NCI-H524 treated with DMSO at 0.1 percent for 48 hours (cell line): ENCODE results near the gene CENPA.
A peak's percentile ranks its signal among the peaks of the same experiment; 100 is the strongest.
"Not testable (repeated sequence)": the region's sequence is repeated elsewhere in the genome, so short reads cannot be mapped to it uniquely, and the experiment has no call there.

ENCODE experiments used
- DNase-seq: peaks from one replicate; lab custom pipeline; 2025; lab: John Stamatoyannopoulos, UW

Gene CENPA

GRCh38 chr2:26760991-26761390 lies 24.9 kb upstream of the CENPA start:
- DNase-seq = not testable (repeated sequence)

DNA sequence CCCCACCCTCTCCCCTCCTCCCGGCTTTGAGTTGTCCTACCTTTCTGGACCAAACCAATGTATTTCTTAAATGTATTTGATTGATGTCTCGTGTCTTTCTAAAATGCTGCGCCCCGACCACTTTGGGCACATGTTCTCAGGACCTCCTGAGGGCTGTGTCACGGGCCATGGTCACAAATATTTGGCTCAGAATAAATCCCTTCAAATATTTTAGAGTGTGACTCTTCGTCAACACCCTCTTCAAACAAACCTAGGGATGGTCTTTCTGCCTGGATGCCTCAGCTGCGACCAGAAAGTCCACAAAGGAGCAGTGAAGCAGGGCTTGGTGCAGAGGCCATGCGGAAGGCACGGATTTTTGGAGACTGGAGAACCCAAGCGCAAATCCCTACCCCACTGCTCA lies 22.8 kb upstream of the CENPA start:
- DNase-seq = no peak

DNA sequence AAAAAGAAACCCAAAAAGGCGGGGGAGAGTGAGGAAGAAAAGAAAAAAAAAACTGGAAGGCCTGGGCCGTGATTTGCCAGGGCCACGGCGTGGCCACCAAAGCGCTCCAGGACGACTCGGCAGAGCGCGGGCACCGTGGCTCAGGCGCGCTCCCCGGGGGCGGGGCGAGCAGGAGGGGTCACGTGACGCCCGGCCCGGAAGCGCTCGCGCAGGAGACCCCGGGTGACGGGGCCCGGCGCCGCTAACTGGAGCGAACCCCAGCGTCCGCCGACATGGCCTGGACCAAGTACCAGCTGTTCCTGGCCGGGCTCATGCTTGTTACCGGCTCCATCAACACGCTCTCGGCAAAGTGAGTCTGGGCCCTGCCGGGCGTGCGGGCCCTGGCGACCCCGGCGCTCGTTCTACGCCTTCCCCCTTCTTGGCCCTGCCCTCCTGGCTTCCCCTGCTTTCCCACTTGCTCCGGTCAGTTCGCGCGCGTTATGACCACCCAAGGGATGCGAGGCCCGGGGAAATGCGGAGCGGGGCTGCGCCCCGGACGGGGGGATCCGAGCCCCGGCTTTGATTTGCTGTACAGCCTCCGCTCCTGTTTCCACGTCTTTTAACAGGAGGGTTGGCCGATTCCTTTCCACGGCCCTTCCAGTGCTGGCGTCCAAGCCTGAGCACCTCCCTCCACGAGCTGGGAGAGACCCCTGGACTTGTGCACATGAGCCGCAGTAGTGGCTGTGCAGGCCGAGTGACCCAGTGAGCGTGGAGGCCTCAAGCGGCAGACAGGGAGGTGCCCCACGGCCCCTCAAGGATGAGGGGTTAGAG lies 21.6 kb upstream of the CENPA start, which contains the start of gene SLC35F6:
Gene SLC35F6 (plus strand): TSS at position 207 of the 810 bp plus-strand sequence. CDS start 66 bp downstream, at position 273.
- no peak for DNase-seq

DNA sequence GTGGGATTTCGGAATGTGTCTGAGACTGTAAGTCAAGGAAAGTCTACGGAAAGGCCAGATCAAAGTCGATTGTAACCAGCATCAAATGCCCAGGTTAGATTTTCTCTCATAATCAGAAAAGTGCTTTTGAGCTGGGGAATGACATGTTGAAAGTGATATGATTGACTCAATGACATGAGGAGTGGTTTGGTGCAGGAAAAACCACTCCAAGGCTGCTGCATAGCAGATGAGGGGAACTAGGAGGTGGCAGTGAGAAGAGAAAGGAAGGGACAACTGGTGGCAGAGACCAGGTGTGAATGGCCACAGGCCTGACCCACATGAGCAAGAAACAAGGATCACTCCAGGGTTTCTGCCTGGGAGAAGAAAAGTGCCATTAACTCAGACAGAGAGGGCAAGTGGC lies 20.9 kb upstream of the CENPA start:
- no peak for DNase-seq

DNA sequence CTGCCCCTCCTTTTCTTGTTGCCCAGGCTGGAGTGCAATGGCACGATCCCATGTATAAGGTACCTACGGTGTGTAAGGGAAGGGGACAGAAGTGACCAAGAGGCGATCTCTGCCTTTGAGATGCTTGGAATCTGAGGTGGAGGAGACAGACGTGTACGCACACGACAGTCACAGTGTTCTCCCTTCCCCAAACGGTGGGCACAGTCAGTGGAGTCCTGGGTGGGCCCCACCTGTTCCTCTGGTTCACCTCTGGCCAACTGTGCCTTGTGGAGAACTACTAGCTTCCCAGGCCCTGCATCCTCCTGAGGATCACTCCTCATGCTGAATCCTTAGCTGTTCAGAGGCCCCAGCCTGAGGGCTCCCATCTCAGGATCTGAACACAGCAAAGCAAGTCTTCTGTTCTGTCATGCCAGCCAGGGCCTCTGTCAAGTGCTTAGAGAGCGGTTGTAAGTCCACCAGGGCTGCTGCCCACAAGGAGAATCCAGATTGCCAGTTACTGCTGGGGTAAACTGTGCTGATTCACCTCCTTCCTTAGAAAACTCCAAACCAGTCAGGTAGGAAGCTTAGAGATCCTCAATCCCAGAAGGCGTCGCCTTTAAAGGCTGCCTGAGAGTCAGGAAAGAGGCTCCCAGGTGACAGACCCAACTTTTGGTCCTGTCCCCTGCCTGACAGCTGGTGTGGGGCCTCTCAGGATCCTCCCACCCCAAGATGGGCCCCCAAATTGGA lies 20.2 kb upstream of the CENPA start:
- DNase-seq = no peak

DNA sequence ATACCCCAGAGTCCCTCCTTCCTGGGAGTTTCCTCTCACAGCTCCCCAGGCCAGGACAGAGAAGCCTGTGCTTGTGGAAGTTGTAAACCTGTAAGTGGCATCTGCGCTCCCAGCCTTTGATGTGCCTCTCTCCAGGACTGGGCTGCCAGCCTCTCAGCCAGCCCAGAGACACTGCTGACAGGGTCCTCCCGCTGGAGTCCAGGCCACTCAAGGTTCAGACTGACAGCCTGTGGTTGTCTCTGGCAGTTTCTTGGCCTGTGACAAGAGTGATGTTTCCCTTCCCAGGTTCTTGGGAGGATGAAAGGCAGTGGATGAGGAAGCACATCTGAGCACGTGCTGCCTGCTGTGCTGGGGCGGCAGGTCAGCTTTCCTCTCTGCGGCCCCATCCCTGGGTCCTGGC lies 18.7 kb upstream of the CENPA start:
- no peak for DNase-seq

DNA sequence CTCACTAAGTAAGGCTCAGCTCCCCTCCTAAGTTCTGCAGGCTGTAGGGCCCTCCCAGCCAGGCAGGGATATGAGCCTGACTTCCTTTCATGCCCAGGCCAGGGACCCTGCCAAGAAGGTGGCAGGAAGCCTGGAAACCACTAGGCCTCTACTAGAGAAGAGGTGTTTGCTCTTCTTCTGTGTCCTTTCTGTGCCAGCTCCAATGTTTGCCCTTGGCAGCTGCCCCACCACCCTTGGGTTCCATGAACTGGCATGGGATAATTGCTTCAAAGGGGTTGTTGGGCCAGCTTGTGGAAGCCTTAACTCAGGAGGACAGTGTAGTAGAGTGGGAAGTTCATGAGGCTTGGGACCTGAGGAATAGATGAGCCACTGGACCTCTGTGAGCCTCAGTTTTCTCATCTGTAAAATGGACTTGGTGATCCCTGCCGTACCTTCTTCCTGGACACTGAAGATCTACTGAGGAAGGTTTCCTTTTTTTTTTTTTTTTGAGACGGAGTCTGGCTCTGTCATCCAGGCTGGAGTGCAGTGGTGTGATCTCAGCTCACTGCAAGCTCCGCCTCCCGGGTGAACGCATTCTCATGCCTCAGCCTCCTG lies 17.9 kb upstream of the CENPA start:
- DNase-seq = no peak

DNA sequence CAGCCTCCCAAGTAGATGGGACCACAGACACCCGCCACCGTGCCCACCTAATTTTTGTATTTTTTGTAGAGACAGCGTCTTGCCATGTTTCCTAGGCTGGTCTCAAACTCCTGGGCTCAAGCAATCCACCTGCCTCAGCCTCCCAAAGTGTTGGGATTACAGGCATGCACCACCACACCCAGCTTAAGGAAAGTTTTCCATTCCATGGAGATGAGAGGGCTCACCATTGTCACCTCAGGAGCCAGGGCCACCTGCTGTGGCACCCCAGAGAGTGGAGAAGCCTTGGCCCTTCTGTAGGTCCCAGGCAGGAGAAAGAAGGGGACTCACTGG lies 17.1 kb upstream of the CENPA start:
- DNase-seq = no peak

GRCh38 chr2:26769089-26769761 lies 16.6 kb upstream of the CENPA start:
- no peak for DNase-seq

DNA sequence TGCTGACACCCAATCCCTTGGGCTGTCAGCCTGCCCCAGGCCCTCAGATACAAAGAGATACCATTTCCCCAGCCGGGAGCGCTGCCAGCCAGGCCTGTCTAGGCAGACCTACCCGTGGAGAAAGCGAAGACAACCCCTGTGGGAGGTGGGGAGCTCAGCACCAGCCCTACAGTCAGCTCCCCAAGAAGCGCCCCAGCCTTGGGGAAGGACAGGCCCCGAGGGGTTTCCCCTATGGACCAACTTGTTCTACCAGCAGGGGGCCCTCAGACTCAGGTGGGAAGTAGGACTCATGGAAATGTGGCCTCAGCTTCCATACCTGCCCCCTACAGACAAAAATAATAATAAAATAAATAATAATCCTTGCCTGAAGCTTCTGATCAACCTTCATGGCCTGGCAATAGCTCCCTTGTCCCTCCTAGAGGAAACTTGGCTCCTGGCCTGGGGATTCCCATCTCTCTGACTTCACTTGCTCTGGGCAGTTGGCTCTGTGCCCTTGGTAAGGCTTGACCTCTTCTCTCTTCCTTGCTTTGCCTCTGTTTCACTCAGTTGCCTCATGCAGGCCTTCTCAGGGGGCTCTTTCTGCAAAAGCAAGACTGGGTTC lies 14.8 kb upstream of the CENPA start:
- no peak for DNase-seq

DNA sequence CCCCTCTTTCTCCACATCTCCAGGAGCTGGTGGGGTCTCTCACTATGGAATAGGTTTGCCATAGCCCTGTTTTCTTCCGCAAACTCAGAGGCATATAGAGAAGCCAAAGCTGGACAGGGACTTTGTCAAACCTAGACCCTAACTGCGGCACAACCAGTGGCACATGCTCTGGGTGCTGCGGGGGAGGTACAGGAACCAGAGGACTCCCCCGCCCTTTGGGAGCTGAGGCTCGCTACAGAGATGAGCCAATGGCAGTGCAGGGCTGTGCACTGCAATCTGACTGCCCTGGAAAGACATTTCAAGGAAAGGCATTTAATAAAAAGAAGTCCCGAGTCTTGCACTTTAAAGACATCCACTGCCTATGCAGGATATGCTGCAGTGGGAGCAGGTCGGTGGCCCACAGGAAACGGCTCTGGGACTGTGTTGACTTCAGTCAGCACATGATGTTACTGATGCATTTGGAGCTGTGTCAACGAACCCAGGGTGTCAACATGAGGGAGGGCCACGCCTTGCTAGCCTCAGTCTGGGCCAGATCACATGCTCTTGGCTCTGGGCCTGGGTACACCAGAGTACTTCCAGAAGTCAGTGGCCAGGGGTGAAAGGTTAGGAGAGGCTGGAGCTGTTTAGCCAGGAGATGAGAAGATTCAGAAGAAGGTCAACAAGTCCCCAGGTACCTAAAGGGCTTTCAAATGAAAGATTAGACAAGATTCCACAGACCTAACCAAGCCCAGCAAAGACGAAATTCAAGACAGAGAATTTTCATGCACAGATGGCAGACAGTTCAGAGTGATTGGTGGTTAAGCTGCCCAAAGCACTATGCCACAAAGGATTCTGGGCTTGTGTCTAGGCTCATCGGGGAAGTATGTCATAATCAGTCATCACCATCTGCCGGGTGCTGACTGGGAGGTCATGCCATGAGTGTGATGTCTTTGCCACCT lies 13.5 kb upstream of the CENPA start:
- DNase-seq = peak; percentile 99

GRCh38 chr2:26776195-26776800 lies 9.6 kb upstream of the CENPA start:
- DNase-seq = no peak

DNA sequence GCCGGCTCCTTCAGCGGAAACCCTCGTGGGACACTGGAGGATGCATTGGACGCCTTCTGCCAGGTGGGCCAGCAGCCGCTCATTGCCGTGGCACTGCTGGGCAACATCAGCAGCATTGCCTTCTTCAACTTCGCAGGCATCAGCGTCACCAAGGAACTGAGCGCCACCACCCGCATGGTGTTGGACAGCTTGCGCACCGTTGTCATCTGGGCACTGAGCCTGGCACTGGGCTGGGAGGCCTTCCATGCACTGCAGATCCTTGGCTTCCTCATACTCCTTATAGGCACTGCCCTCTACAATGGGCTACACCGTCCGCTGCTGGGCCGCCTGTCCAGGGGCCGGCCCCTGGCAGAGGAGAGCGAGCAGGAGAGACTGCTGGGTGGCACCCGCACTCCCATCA lies 7.8 kb upstream of the CENPA start:
- DNase-seq = no peak

DNA sequence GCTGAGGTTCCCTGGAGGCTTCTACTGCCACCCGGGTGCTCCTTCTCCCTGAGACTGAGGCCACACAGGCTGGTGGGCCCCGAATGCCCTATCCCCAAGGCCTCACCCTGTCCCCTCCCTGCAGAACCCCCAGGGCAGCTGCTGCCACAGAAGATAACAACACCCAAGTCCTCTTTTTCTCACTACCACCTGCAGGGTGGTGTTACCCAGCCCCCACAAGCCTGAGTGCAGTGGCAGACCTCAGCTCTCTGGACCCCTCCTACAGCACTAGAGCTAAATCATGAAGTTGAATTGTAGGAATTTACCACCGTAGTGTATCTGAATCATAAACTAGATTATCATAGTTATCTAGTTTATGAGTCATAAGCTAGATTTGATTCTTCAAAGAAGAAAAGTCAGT lies 7.3 kb upstream of the CENPA start:
- DNase-seq = no peak

DNA sequence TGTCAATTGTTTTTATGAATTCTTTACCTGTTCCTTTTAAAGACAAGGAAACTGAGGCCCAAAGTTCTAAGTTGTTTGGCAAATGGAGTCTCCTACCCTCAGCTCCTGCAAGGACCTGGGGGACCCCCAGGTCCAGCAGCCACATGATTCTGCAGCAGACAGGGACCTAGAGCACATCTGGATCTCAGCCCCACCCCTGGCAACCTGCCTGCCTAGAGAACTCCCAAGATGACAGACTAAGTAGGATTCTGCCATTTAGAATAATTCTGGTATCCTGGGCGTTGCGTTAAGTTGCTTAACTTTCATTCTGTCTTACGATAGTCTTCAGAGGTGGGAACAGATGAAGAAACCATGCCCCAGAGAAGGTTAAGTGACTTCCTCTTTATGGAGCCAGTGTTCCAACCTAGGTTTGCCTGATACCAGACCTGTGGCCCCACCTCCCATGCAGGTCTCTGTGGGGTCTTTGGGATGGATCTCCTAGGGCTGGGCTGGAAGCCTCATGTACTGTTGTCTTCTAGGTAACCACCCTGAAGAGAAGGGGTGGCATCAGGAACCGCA lies 5.6 kb upstream of the CENPA start:
- no peak for DNase-seq

DNA sequence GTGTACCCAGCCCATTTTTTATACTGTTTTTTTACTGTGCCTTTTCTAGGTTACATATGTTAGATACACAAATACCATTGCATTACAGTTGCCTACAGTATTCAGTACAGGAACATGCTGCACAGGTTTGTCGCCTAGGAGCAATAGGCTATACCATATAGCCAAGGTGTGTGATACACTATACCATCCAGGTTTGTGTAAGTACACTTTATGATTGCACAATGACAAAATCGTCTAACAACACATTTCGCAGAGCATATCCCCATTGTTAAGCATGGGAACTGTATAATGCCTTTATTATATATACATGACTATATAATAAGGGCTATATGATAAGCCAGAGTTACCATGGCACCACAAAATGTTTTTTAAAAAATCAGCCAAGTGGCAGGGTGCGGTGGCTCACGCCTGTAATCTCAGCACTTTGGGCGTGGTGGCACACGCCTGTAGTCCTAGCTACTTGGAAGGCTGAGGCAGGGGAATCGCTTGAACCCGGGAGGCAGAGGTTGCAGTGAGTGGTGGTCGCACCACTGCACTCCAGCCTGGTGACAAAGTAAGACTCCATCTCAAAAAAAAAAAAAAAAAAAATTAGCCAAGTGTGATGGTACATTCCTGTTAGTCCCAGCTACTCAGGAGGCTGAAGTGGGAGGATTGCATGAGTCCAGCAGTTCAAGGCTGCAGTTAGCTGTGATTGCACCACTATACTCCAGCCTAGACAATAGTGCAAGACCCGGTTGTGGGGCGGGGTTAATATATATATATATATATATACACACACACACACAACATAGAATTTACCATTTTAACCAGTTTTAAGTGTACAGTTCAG lies 2.8 kb upstream of the CENPA start:
- no peak for DNase-seq

- no peak for DNase-seq
Observed at GRCh38 chr2:26784570-26785234, 1.2 kb upstream of the CENPA start.

GRCh38 chr2:26786207-26787028 lies 562 bp downstream of the CENPA start:
- no peak for DNase-seq
